Memory B cell (primary cell): Measurements from ENCODE around the gene RERG.
"Not testable (repeated sequence)": the region's sequence is repeated elsewhere in the genome, so short reads cannot be mapped to it uniquely, and the experiment has no call there.

ENCODE experiments used
- ATAC-seq: fragments of 150-1000 bp; cut with Tn5 transposase; 2 replicates; pipeline ENCODE4 v1.10.0; 2021; ENCODE audit warnings: low read depth, mild to moderate bottlenecking, moderate library complexity
- DNase-seq, 2 donors: peaks; one replicate each; pipeline ENCODE4 v3.0.0; 2022; ENCODE audit warnings: low spot score in 2 of 2
- H3K27ac Mint-ChIP-seq: one replicate; pipeline ENCODE4 v1.8.0; 2022; ENCODE audit warnings: mild to moderate bottlenecking, moderate library complexity, mixed read lengths
- H3K27me3 Mint-ChIP-seq: one replicate; pipeline ENCODE4 v1.8.0; 2022; ENCODE audit warnings: mixed read lengths
- H3K36me3 Mint-ChIP-seq: one replicate; pipeline ENCODE4 v1.8.0; 2022; ENCODE audit warnings: mild to moderate bottlenecking, mixed read lengths
- H3K4me1 Mint-ChIP-seq: one replicate; pipeline ENCODE4 v1.8.0; 2022; ENCODE audit warnings: mixed read lengths
- H3K4me3 Mint-ChIP-seq: one replicate; pipeline ENCODE4 v1.8.0; 2022; ENCODE audit warnings: mild to moderate bottlenecking, moderate library complexity, mixed read lengths
- H3K9me3 Mint-ChIP-seq: one replicate; pipeline ENCODE4 v1.8.0; 2022; ENCODE audit warnings: mixed read lengths

The RERG gene

GRCh38 chr12:15231493-15231892, 10.3 kb upstream of the RERG start:
- no peak overlapping the region for H3K27ac Mint-ChIP-seq
- peaks cover 3% of the 10 kb centered on the region for H3K9me3 Mint-ChIP-seq
- H3K27me3 Mint-ChIP-seq = peaks cover 7% of the 10 kb centered on the region
- no peaks in the 10 kb centered on the region for H3K4me1 Mint-ChIP-seq
- ATAC-seq (no peak), DNase-seq (no peak)
- H3K4me3 Mint-ChIP-seq = no peak overlapping the region
- H3K36me3 Mint-ChIP-seq = no peaks in the 10 kb centered on the region

GRCh38 chr12:15230751-15231150, 9.5 kb upstream of the RERG start:
- ATAC-seq = no peak

GRCh38 chr12:15230137-15230536, 8.9 kb upstream of the RERG start:
- H3K36me3 Mint-ChIP-seq = no peaks in the 10 kb centered on the region
- H3K4me1 Mint-ChIP-seq = no peaks in the 10 kb centered on the region
- no peak for ATAC-seq
- H3K9me3 Mint-ChIP-seq = no peaks in the 10 kb centered on the region
- no peak overlapping the region for H3K4me3 Mint-ChIP-seq
- H3K27ac Mint-ChIP-seq = no peak overlapping the region
- peaks cover 15% of the 10 kb centered on the region for H3K27me3 Mint-ChIP-seq
- no peak for DNase-seq

More at GRCh38 chr12:15230751-15231150, 9.5 kb upstream of the RERG start:
- Mint-ChIP-seq H3K27ac (no peak overlapping the region), H3K36me3 (no peaks in the 10 kb centered on the region), H3K4me3 (no peak overlapping the region), H3K27me3 (peaks cover 11% of the 10 kb centered on the region), H3K9me3 (peaks cover 2% of the 10 kb centered on the region), H3K4me1 (no peaks in the 10 kb centered on the region)
- no peak for DNase-seq

- ATAC-seq (peak; percentile 56), DNase-seq (no peak)
- Mint-ChIP-seq H3K4me3 (no peak overlapping the region), H3K27me3 (peaks cover 24% of the 10 kb centered on the region), H3K36me3 (no peaks in the 10 kb centered on the region), H3K9me3 (no peaks in the 10 kb centered on the region), H3K27ac (no peak overlapping the region), H3K4me1 (no peaks in the 10 kb centered on the region)
These were observed 5.9 kb upstream of the RERG start for GRCh38 chr12:15227004-15227679.

- not testable (repeated sequence) for H3K36me3 Mint-ChIP-seq, H3K4me3 Mint-ChIP-seq, DNase-seq, ATAC-seq, H3K9me3 Mint-ChIP-seq, H3K4me1 Mint-ChIP-seq, H3K27ac Mint-ChIP-seq
- H3K27me3 Mint-ChIP-seq = peaks cover 24% of the 10 kb centered on the region
These were observed 4.6 kb upstream of the RERG start for GRCh38 chr12:15225863-15226218.

GRCh38 chr12:15225136-15225862, 4.1 kb upstream of the RERG start:
- Mint-ChIP-seq H3K27ac (no peak overlapping the region), H3K9me3 (no peaks in the 10 kb centered on the region), H3K4me3 (no peak overlapping the region), H3K4me1 (peaks cover 5% of the 10 kb centered on the region), H3K36me3 (no peaks in the 10 kb centered on the region), H3K27me3 (peaks cover 28% of the 10 kb centered on the region)
- DNase-seq (no peak), ATAC-seq (no peak)

GRCh38 chr12:15222219-15222618, 1.0 kb upstream of the RERG start:
- Mint-ChIP-seq H3K9me3 (no peaks in the 10 kb centered on the region), H3K36me3 (no peaks in the 10 kb centered on the region), H3K4me3 (no peak overlapping the region), H3K27ac (no peak overlapping the region), H3K27me3 (peaks cover 25% of the 10 kb centered on the region), H3K4me1 (peaks cover 5% of the 10 kb centered on the region)
- no peak for ATAC-seq
- DNase-seq = no peak

GRCh38 chr12:15220451-15220850, 766 bp downstream of the RERG start:
- no peaks in the 10 kb centered on the region for H3K9me3 Mint-ChIP-seq

GRCh38 chr12:15218794-15219193, 2.4 kb downstream of the RERG start:
- Mint-ChIP-seq H3K36me3 (no peaks in the 10 kb centered on the region), H3K4me3 (no peak overlapping the region), H3K4me1 (peaks cover 5% of the 10 kb centered on the region), H3K27ac (no peak overlapping the region), H3K27me3 (peaks cover 16% of the 10 kb centered on the region), H3K9me3 (no peaks in the 10 kb centered on the region)
- DNase-seq (no peak), ATAC-seq (no peak)

More at GRCh38 chr12:15220451-15220850, 766 bp downstream of the RERG start:
- peaks cover 5% of the 10 kb centered on the region for H3K4me1 Mint-ChIP-seq
- H3K27ac Mint-ChIP-seq = no peak overlapping the region
- ATAC-seq (no peak), DNase-seq (no peak)
- H3K27me3 Mint-ChIP-seq = peaks cover 19% of the 10 kb centered on the region
- peak overlapping the region; percentile 73 for H3K4me3 Mint-ChIP-seq
- H3K36me3 Mint-ChIP-seq = no peaks in the 10 kb centered on the region

- Mint-ChIP-seq H3K9me3 (no peaks in the 10 kb centered on the region), H3K27me3 (peaks cover 11% of the 10 kb centered on the region), H3K4me1 (peaks cover 5% of the 10 kb centered on the region), H3K4me3 (no peak overlapping the region), H3K36me3 (no peaks in the 10 kb centered on the region), H3K27ac (no peak overlapping the region)
- ATAC-seq (no peak), DNase-seq (no peak)
These were observed 5.0 kb downstream of the RERG start for GRCh38 chr12:15216036-15216889.

GRCh38 chr12:15214851-15215601, 6.2 kb downstream of the RERG start:
- Mint-ChIP-seq H3K36me3 (no peaks in the 10 kb centered on the region), H3K9me3 (no peaks in the 10 kb centered on the region), H3K4me3 (no peak overlapping the region), H3K27ac (no peak overlapping the region), H3K4me1 (no peaks in the 10 kb centered on the region), H3K27me3 (peaks cover 11% of the 10 kb centered on the region)
- DNase-seq (no peak), ATAC-seq (no peak)

- H3K36me3 Mint-ChIP-seq = no peaks in the 10 kb centered on the region
- no peaks in the 10 kb centered on the region for H3K9me3 Mint-ChIP-seq
- DNase-seq (no peak), ATAC-seq (no peak)
- H3K27ac Mint-ChIP-seq = no peak overlapping the region
- no peak overlapping the region for H3K4me3 Mint-ChIP-seq
- peaks cover 9% of the 10 kb centered on the region for H3K27me3 Mint-ChIP-seq
- no peaks in the 10 kb centered on the region for H3K4me1 Mint-ChIP-seq
These were observed 8.3 kb downstream of the RERG start for GRCh38 chr12:15212930-15213329.

- ATAC-seq = no peak
- Mint-ChIP-seq H3K4me1 (no peaks in the 10 kb centered on the region), H3K27ac (no peak overlapping the region), H3K36me3 (no peaks in the 10 kb centered on the region), H3K27me3 (peaks cover 10% of the 10 kb centered on the region), H3K4me3 (no peak overlapping the region), H3K9me3 (no peaks in the 10 kb centered on the region)
- no peak for DNase-seq
These were observed 11.4 kb downstream of the RERG start for GRCh38 chr12:15209782-15210181.
